HG03280 (cell line): ENCODE results near the gene QSER1.

ENCODE experiments used
- ATAC-seq: cut with Tn5 transposase; IDR thresholded peaks from one replicate; pipeline ENCODE4 v1.9.1; 2021; ENCODE audit warnings: mild to moderate bottlenecking, moderate library complexity; ENCODE audit not compliant: unreplicated experiment

Gene QSER1

GRCh38 chr11:32890843-32891656 is 1.6 kb upstream of the QSER1 start:
- ATAC-seq, result no peak

- ATAC-seq, result no peak
These were observed 805 bp upstream of the QSER1 start for GRCh38 chr11:32891657-32892354.

GRCh38 chr11:32893093-32893342 is 407 bp downstream of the QSER1 start:
- ATAC-seq, result no peak

- ATAC-seq, result peak; percentile 41
These were observed 935 bp downstream of the QSER1 start for GRCh38 chr11:32893343-32894148.

- ATAC-seq, result no peak
These were observed 1.7 kb downstream of the QSER1 start for GRCh38 chr11:32894149-32894827.

GRCh38 chr11:32894921-32895320 is 2.3 kb downstream of the QSER1 start:
- ATAC-seq, result no peak

- no peak for ATAC-seq
These were observed 2.9 kb downstream of the QSER1 start for GRCh38 chr11:32895471-32895870.

GRCh38 chr11:32897103-32897502 is 4.5 kb downstream of the QSER1 start:
- ATAC-seq, result no peak

GRCh38 chr11:32899438-32899837 is 6.8 kb downstream of the QSER1 start:
- no peak for ATAC-seq

- no peak for ATAC-seq
These were observed 9.6 kb downstream of the QSER1 start for GRCh38 chr11:32902089-32902665.

GRCh38 chr11:32905028-32905667 is 12.5 kb downstream of the QSER1 start:
- ATAC-seq, result no peak

- ATAC-seq, result no peak
These were observed 16.0 kb downstream of the QSER1 start for GRCh38 chr11:32908619-32909018.

- ATAC-seq, result no peak
These were observed 18.8 kb downstream of the QSER1 start for GRCh38 chr11:32911413-32911812.

GRCh38 chr11:32913445-32913844 is 20.8 kb downstream of the QSER1 start:
- ATAC-seq, result no peak

GRCh38 chr11:32916361-32916760 is 23.8 kb downstream of the QSER1 start:
- no peak for ATAC-seq

GRCh38 chr11:32916994-32917393 is 24.4 kb downstream of the QSER1 start:
- no peak for ATAC-seq

- no peak for ATAC-seq
These were observed 25.8 kb downstream of the QSER1 start for GRCh38 chr11:32918427-32918826.

- no peak for ATAC-seq
These were observed 26.7 kb downstream of the QSER1 start for GRCh38 chr11:32919338-32919737.

GRCh38 chr11:32920570-32920969 is 28.0 kb downstream of the QSER1 start:
- no peak for ATAC-seq

GRCh38 chr11:32921204-32921603 is 28.6 kb downstream of the QSER1 start:
- no peak for ATAC-seq
